HPDE6-E6E7 (cell line): ENCODE results near the gene GJB4.
"Not testable (repeated sequence)": the region's sequence is repeated elsewhere in the genome, so short reads cannot be mapped to it uniquely, and the experiment has no call there.

ENCODE experiments used
- DNase-seq: peaks from one replicate; pipeline ENCODE4 v3.0.0; 2011; ENCODE audit warnings: missing footprints; ENCODE audit errors: extremely low spot score

GJB4 gene

GRCh38 chr1:34800214-34800613 lies 40.7 kb downstream of the GJB4 start:
- DNase-seq = no peak

GRCh38 chr1:34803770-34804169 lies 44.2 kb downstream of the GJB4 start:
- DNase-seq = no peak

- no peak for DNase-seq
Observed at GRCh38 chr1:34806396-34806795, 46.9 kb downstream of the GJB4 start.

- no peak for DNase-seq
Observed at GRCh38 chr1:34808051-34808810, 48.7 kb downstream of the GJB4 start.

GRCh38 chr1:34810781-34811180 lies 51.2 kb downstream of the GJB4 start:
- DNase-seq = not testable (repeated sequence)
